ENCODE data around the gene CEP104. TPM values are rescaled to one million over a fixed set of nuclear protein-coding genes. Genes with fewer than 3 reads are reported as not detected.
"Not testable (repeated sequence)": the region's sequence is repeated elsewhere in the genome, so short reads cannot be mapped to it uniquely, and the experiment has no call there.

CEP104 gene
- total RNA-seq, 2 donors from 2014 or later = 33.0 to 34.6 TPM

- ATAC-seq (no peak), DNase-seq (no peak)
- Mint-ChIP-seq H3K27ac (no peak overlapping the region), H3K36me3 (ENCODE audit: low read depth) (peaks cover 23% of the 10 kb centered on the region), H3K4me3 (no peak overlapping the region), H3K4me1 (peaks cover 11% of the 10 kb centered on the region), H3K27me3 (no peaks in the 10 kb centered on the region)
- H3K9me3 ChIP-seq (ENCODE audit: control insufficient read depth, low read length, poor library complexity, severe bottlenecking) = no peaks in the 10 kb centered on the region
Measured at GRCh38 chr1:3821908-3822307, 35.1 kb downstream of the CEP104 start.

- H3K27me3 Mint-ChIP-seq = no peaks in the 10 kb centered on the region
- H3K4me1 Mint-ChIP-seq = peaks cover 11% of the 10 kb centered on the region
- no peak overlapping the region for H3K4me3 Mint-ChIP-seq
- H3K27ac Mint-ChIP-seq = no peak overlapping the region
- H3K9me3 ChIP-seq (ENCODE audit: control insufficient read depth, low read length, poor library complexity, severe bottlenecking) = no peaks in the 10 kb centered on the region
- no peak for ATAC-seq
- DNase-seq = no peak
- peaks cover 23% of the 10 kb centered on the region for H3K36me3 Mint-ChIP-seq (ENCODE audit: low read depth)
Measured at GRCh38 chr1:3821447-3821846, 35.6 kb downstream of the CEP104 start.

GRCh38 chr1:3821004-3821403 is 36.0 kb downstream of the CEP104 start:
- H3K9me3 ChIP-seq (ENCODE audit: control insufficient read depth, low read length, poor library complexity, severe bottlenecking) = no peaks in the 10 kb centered on the region
- Mint-ChIP-seq H3K27ac (no peak overlapping the region), H3K27me3 (no peaks in the 10 kb centered on the region), H3K36me3 (ENCODE audit: low read depth) (peaks cover 23% of the 10 kb centered on the region), H3K4me3 (no peak overlapping the region), H3K4me1 (peaks cover 11% of the 10 kb centered on the region)
- DNase-seq = no peak
- ATAC-seq = no peak

GRCh38 chr1:3820316-3820715 is 36.7 kb downstream of the CEP104 start:
- peaks cover 11% of the 10 kb centered on the region for H3K4me1 Mint-ChIP-seq
- H3K27ac Mint-ChIP-seq = peak overlapping the region; percentile 69
- ATAC-seq (no peak), DNase-seq (no peak)
- peaks cover 23% of the 10 kb centered on the region for H3K36me3 Mint-ChIP-seq (ENCODE audit: low read depth)
- H3K9me3 ChIP-seq (ENCODE audit: control insufficient read depth, low read length, poor library complexity, severe bottlenecking) = no peaks in the 10 kb centered on the region
- no peaks in the 10 kb centered on the region for H3K27me3 Mint-ChIP-seq
- H3K4me3 Mint-ChIP-seq = no peak overlapping the region

- Mint-ChIP-seq H3K27ac (peak overlapping the region; percentile 69), H3K4me1 (peaks cover 11% of the 10 kb centered on the region), H3K4me3 (no peak overlapping the region), H3K27me3 (no peaks in the 10 kb centered on the region), H3K36me3 (ENCODE audit: low read depth) (peaks cover 23% of the 10 kb centered on the region)
- no peak for ATAC-seq
- DNase-seq = no peak
- H3K9me3 ChIP-seq (ENCODE audit: control insufficient read depth, low read length, poor library complexity, severe bottlenecking) = no peaks in the 10 kb centered on the region
Measured at GRCh38 chr1:3819771-3820200, 37.2 kb downstream of the CEP104 start.

- Mint-ChIP-seq H3K36me3 (ENCODE audit: low read depth) (peaks cover 15% of the 10 kb centered on the region), H3K27me3 (no peaks in the 10 kb centered on the region), H3K4me3 (no peak overlapping the region), H3K4me1 (peaks cover 11% of the 10 kb centered on the region), H3K27ac (no peak overlapping the region)
- ATAC-seq (no peak), DNase-seq (no peak)
- H3K9me3 ChIP-seq (ENCODE audit: control insufficient read depth, low read length, poor library complexity, severe bottlenecking) = no peaks in the 10 kb centered on the region
Measured at GRCh38 chr1:3817821-3818597, 39.0 kb downstream of the CEP104 start.

GRCh38 chr1:3817138-3817740 is 39.8 kb downstream of the CEP104 start:
- no peaks in the 10 kb centered on the region for H3K27me3 Mint-ChIP-seq
- ATAC-seq (no peak), DNase-seq (no peak)
- H3K4me1 Mint-ChIP-seq = peaks cover 11% of the 10 kb centered on the region
- H3K36me3 Mint-ChIP-seq (ENCODE audit: low read depth) = peaks cover 15% of the 10 kb centered on the region
- no peak overlapping the region for H3K27ac Mint-ChIP-seq
- H3K4me3 Mint-ChIP-seq = no peak overlapping the region
- no peaks in the 10 kb centered on the region for H3K9me3 ChIP-seq (ENCODE audit: control insufficient read depth, low read length, poor library complexity, severe bottlenecking)

GRCh38 chr1:3816331-3817137 is 40.5 kb downstream of the CEP104 start:
- peaks cover 11% of the 10 kb centered on the region for H3K4me1 Mint-ChIP-seq
- no peak overlapping the region for H3K4me3 Mint-ChIP-seq
- no peak for ATAC-seq
- H3K9me3 ChIP-seq (ENCODE audit: control insufficient read depth, low read length, poor library complexity, severe bottlenecking) = no peaks in the 10 kb centered on the region
- H3K27me3 Mint-ChIP-seq = no peaks in the 10 kb centered on the region
- peaks cover 12% of the 10 kb centered on the region for H3K36me3 Mint-ChIP-seq (ENCODE audit: low read depth)
- DNase-seq = no peak
- no peak overlapping the region for H3K27ac Mint-ChIP-seq

GRCh38 chr1:3814771-3815561 is 42.0 kb downstream of the CEP104 start:
- Mint-ChIP-seq H3K36me3 (ENCODE audit: low read depth) (peaks cover 8% of the 10 kb centered on the region), H3K27ac (no peak overlapping the region), H3K27me3 (no peaks in the 10 kb centered on the region), H3K4me3 (no peak overlapping the region), H3K4me1 (peaks cover 9% of the 10 kb centered on the region)
- DNase-seq = no peak
- ATAC-seq = no peak
- H3K9me3 ChIP-seq (ENCODE audit: control insufficient read depth, low read length, poor library complexity, severe bottlenecking) = no peaks in the 10 kb centered on the region

- no peak overlapping the region for H3K27ac Mint-ChIP-seq
- no peak for ATAC-seq
- no peaks in the 10 kb centered on the region for H3K27me3 Mint-ChIP-seq
- DNase-seq = no peak
- H3K9me3 ChIP-seq (ENCODE audit: control insufficient read depth, low read length, poor library complexity, severe bottlenecking) = no peaks in the 10 kb centered on the region
- no peak overlapping the region for H3K4me3 Mint-ChIP-seq
- peaks cover 2% of the 10 kb centered on the region for H3K36me3 Mint-ChIP-seq (ENCODE audit: low read depth)
- peaks cover 4% of the 10 kb centered on the region for H3K4me1 Mint-ChIP-seq
Measured at GRCh38 chr1:3814065-3814464, 42.9 kb downstream of the CEP104 start.

- Mint-ChIP-seq H3K36me3 (ENCODE audit: low read depth) (peaks cover 2% of the 10 kb centered on the region), H3K27me3 (no peaks in the 10 kb centered on the region), H3K4me3 (no peak overlapping the region), H3K27ac (no peak overlapping the region), H3K4me1 (no peaks in the 10 kb centered on the region)
- ATAC-seq = no peak
- no peaks in the 10 kb centered on the region for H3K9me3 ChIP-seq (ENCODE audit: control insufficient read depth, low read length, poor library complexity, severe bottlenecking)
- DNase-seq = no peak
Measured at GRCh38 chr1:3811595-3811911, 45.5 kb downstream of the CEP104 start.

- ATAC-seq; H3K4me3 Mint-ChIP-seq; H3K36me3 Mint-ChIP-seq (ENCODE audit: low read depth); H3K4me1 Mint-ChIP-seq; H3K27ac Mint-ChIP-seq; H3K9me3 ChIP-seq (ENCODE audit: control insufficient read depth, low read length, poor library complexity, severe bottlenecking); H3K27me3 Mint-ChIP-seq; DNase-seq: not testable (repeated sequence)
Measured at GRCh38 chr1:3810149-3810761, 46.8 kb downstream of the CEP104 start.
